ENCODE measurements around the gene FKBP2.

The FKBP2 gene

GRCh38 chr11:64286801-64287159, 45.9 kb downstream of the FKBP2 start:
- no peak for DNase-seq

DNA sequence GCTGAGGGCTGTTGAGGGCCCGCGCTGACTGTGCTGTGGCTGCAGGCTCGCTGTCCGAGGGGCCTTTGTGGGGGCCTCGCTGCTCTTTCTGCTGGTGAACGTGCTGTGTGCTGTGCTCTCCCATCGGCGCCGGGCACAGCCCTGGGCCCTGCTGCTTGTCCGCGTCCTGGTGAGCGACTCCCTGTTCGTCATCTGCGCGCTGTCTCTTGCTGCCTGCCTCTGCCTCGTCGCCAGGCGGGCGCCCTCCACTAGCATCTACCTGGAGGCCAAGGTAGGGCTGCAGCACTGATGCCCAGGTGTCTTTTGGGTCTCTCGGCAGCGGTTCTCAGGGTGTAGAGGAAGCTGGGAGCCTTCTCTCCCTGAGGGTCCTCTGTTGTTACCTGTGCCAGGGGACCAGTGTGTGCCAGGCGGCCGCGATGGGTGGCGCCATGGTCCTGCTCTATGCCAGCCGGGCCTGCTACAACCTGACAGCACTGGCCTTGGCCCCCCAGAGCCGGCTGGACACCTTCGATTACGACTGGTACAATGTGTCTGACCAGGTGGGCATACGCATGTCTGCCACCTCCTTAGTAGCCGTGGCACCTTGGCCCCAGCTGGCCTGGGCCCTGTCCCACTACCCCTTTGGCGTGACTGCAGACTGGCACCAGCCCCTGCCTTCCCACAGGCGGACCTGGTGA, 46.9 kb downstream of the FKBP2 start:
- no peak for DNase-seq

GRCh38 chr11:64288353-64288750, 47.5 kb downstream of the FKBP2 start:
- no peak for DNase-seq

GRCh38 chr11:64289002-64289564, 48.2 kb downstream of the FKBP2 start:
- DNase-seq, result no peak

DNA sequence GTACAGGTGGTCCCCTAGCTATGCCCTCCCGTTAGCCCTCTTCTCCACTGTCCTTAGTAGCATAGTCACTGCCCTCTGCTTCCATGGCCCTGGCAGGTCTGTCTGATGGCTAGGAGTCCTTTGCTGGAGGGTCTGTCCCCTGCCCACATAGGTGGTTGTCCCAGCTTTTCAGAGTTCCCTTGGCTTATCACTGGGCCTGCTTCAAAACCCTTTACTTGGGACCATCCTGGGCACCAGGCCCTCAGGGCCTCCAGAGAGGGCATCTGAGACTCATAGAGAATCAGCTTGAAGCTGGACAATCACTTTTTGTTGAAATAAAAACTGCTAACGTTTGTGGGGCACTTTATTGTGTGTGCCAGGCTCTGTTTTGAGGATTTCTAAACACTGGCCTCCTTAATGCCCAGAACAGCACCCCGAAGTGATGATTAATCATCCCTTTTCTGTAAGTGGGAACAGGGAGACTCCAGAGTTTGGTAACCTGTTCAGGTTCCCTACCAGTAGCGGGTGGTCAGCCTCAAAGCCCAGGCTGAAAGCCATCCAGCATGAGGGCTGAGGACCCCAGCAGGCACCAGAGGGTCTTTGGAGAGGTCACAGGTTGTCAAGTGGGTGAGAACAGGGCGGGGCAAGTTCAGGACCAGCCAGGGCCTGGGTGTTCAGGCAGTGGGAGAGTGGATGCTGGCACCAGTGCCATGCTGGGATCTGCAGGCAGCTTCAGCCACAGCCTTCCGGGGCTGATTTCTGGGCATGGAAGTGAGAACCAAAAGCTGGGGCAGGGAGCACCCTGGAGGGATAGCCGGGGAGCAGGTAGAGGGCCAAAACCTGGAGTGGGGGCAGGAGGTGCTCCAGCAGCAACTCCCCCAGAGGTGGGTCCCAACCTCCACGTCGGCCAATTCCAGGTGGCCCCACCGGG, 49.7 kb downstream of the FKBP2 start:
- DNase-seq, result no peak

DNA sequence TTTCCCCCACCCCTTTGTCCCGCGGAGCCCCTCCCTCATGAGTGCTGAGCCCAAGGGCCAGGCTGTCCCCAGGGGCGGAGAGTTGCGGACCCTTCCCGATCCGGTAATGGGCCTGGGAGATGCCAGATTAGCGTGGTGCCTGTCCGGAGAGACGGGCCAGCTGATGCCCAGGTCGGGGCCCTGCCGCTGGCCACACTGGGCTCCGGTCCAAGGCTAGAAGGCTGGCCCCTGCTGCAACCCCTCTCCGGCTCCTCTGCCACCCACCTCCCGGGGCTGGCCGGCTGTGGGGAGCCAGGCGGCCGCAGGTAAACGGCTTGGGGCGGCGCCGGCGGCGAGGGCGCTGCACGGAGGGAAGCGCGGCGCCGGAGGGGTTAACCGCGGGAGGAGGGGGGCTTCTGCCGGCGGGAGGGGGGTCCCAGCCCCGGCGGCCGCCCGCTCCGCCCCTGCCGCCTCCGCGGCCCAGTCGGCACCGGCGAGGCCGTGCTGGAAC, 50.4 kb downstream of the FKBP2 start, which contains the start of gene KCNK4:
TSS of gene KCNK4 (plus strand) at position 41 of the 490 bp plus-strand sequence. CDS start 1,717 bp downstream, outside the sequence.
- DNase-seq, result no peak

- DNase-seq, result no peak
Observed at GRCh38 chr11:64291752-64292459, 51.0 kb downstream of the FKBP2 start.

GRCh38 chr11:64292460-64293254, 51.8 kb downstream of the FKBP2 start:
- no peak for DNase-seq

All from activated effector memory CD4-positive, alpha-beta T cell treated with Interleukin-2 at 50 U/mL for 16 hours (primary cell).